Parathyroid adenoma (tissue), 2 donors: ENCODE data around the gene CNR2.

Source experiments
- H2AFZ ChIP-seq: fragments of 300-600 bp; sonication (generic); one replicate; pipeline ENCODE4 v1.7.0; 2017; ENCODE audit warnings: antibody characterized with exemption, mild to moderate bottlenecking
- H3K27ac ChIP-seq: fragments of 300-600 bp; sonication (generic); one replicate; pipeline ENCODE4 v1.7.0; 2017
- H3K27me3 ChIP-seq: fragments of 300-600 bp; sonication (generic); one replicate; pipeline ENCODE4 v1.7.0; 2017; ENCODE audit warnings: low read length; ENCODE audit not compliant: control insufficient read depth, insufficient read depth
- H3K36me3 ChIP-seq: fragments of 300-600 bp; sonication (generic); one replicate; pipeline ENCODE4 v1.7.0; 2017; ENCODE audit warnings: low read length; ENCODE audit not compliant: control insufficient read depth, insufficient read depth
- H3K4me1 ChIP-seq: fragments of 300-600 bp; sonication (generic); one replicate; pipeline ENCODE4 v1.7.0; 2017; ENCODE audit warnings: control low read depth
- H3K4me2 ChIP-seq: fragments of 300-600 bp; sonication (generic); one replicate; pipeline ENCODE4 v1.7.0; 2017; ENCODE audit warnings: low read length
- H3K4me3 ChIP-seq: fragments of 300-600 bp; sonication (generic); one replicate; pipeline ENCODE4 v1.7.0; 2017; ENCODE audit warnings: low read depth, low read length
- H3K79me2 ChIP-seq: fragments of 300-600 bp; sonication (generic); one replicate; pipeline ENCODE4 v1.7.0; 2017; ENCODE audit warnings: control low read depth
- H3K9ac ChIP-seq: fragments of 300-600 bp; sonication (generic); one replicate; pipeline ENCODE4 v1.7.0; 2017; ENCODE audit warnings: mild to moderate bottlenecking
- H3K9me3 ChIP-seq: fragments of 300-600 bp; sonication (generic); one replicate; pipeline ENCODE4 v1.7.0; 2017; ENCODE audit warnings: low read length; ENCODE audit not compliant: control insufficient read depth
- TF ChIP-seq, protein P1 (sequence below): fragments of 300-600 bp; sonication (generic); IDR thresholded peaks from one replicate; pipeline ENCODE4 v1.7.0; 2017; ENCODE audit warnings: antibody characterized with exemption, mild to moderate bottlenecking
- donor health status: primary hyperparathyroidism.

CNR2 gene

DNA sequence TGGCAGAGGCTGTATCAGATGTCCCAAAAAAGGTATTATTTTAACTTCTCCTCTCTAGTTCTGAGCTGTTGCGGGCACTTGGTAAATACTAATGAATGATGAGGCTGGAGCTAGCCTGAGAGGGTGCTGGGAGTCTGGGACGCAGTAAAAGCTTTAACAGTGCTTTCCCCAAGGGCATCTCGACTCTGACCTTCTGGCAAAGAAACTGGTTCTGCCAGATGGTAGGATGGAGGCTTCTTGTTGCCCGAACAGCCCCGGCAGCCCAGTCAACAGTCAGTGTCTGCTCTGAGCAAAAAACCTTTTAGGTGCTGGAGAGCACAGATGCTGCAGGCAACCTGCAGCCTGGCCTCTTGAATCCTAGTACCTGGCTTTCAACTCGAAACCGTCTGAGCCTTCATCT, 43.9 kb upstream of the CNR2 start:
- H3K27me3 ChIP-seq, result no peaks in the 10 kb centered on the region
- H3K36me3 ChIP-seq, result no peaks in the 10 kb centered on the region
- peak overlapping the region; percentile 98 for H3K27ac ChIP-seq
- TF ChIP-seq, protein P1, sequence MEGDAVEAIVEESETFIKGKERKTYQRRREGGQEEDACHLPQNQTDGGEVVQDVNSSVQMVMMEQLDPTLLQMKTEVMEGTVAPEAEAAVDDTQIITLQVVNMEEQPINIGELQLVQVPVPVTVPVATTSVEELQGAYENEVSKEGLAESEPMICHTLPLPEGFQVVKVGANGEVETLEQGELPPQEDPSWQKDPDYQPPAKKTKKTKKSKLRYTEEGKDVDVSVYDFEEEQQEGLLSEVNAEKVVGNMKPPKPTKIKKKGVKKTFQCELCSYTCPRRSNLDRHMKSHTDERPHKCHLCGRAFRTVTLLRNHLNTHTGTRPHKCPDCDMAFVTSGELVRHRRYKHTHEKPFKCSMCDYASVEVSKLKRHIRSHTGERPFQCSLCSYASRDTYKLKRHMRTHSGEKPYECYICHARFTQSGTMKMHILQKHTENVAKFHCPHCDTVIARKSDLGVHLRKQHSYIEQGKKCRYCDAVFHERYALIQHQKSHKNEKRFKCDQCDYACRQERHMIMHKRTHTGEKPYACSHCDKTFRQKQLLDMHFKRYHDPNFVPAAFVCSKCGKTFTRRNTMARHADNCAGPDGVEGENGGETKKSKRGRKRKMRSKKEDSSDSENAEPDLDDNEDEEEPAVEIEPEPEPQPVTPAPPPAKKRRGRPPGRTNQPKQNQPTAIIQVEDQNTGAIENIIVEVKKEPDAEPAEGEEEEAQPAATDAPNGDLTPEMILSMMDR, result no peak
- H3K4me1 ChIP-seq, result peaks cover 6% of the 10 kb centered on the region
- H3K9ac ChIP-seq, result no peak overlapping the region
- H3K4me3 ChIP-seq, result peak overlapping the region; percentile 0
- H3K4me2 ChIP-seq, result peak overlapping the region; percentile 48
- H3K9me3 ChIP-seq, result no peaks in the 10 kb centered on the region
- H3K79me2 ChIP-seq, result no peaks in the 10 kb centered on the region
- peak overlapping the region; percentile 28 for H2AFZ ChIP-seq

DNA sequence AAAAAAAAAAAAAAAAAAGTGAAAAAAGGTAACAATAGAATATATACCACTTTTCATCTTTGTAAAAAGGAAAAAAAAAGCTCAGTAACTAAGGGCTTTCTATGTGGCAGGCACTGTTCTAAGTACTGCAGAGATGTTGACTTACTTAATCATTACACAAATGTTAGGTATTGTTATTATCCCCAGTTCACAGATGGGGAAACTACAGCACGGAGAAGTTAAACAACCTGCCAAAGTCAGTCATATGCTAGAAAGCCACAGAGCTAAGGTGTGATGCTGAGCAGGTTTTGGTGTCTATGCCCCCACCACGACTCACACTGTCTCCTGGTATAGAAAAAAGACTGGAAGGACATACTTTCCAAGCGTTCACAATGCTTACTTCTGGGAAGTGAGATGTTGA, 39.9 kb upstream of the CNR2 start:
- no peak overlapping the region for H2AFZ ChIP-seq
- TF ChIP-seq, protein P1, result no peak

DNA sequence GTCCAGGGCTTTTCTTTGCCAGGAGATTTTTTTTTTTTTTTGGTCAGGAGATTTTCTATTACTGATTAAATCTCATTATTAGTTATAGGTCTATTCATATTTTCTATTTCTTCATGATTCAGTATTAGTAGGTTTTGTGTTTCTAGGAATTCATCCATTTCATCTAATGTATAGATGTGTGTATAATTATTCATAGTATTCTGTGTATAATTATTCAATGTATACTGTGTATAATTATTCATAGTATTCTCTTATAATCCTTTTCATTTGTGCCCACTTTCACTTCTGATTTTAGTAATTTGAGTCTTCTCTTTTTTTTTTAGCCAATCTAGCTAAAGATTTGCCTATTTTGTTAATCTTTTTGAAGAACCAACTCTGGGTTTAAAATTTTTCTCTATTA, 34.2 kb upstream of the CNR2 start:
- TF ChIP-seq, protein P1, result no peak
- Histone ChIP-seq H3K36me3 (no peaks in the 10 kb centered on the region), H3K27me3 (no peaks in the 10 kb centered on the region)

More for the DNA sequence above, 39.9 kb upstream of the CNR2 start:
- Histone ChIP-seq H3K4me1 (peaks cover 6% of the 10 kb centered on the region), H3K9ac (no peak overlapping the region), H3K79me2 (no peaks in the 10 kb centered on the region), H3K27me3 (no peaks in the 10 kb centered on the region), H3K9me3 (no peaks in the 10 kb centered on the region), H3K27ac (no peak overlapping the region), H3K4me2 (no peak overlapping the region), H3K4me3 (no peak overlapping the region), H3K36me3 (no peaks in the 10 kb centered on the region)

DNA sequence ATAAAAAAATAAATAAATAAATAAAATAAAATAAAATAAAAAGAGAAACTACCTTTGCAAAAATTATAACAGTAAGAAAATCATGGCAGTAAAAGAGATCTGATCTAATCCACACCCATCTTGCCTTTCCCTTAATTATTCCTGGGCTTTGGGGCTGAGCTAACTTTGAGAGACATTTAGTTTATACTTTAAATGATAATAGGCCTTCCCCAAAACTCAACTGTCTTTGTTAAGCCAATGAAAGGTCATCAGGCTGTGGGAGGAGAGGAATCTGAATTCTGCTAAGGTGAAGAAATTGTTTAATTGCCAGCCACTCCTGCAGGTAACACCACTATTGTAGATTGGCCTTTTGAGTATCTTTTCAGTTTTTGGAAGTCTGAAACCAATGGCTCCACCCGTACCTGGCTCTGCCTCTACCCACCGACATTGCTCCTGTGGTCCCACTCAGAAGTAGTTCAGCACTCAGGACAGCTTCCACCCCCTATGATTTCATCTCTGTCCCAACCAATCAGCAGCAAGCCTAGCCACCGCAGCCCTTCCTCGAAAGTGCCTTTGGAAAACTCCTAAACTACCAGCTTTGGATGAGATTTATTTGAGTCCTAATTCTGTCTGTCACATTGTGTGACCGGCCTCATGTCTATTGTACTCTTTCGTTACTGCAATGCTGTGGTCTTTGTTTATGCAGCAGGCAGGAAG, 23.5 kb upstream of the CNR2 start:
- Histone ChIP-seq H3K27ac (no peak overlapping the region), H3K36me3 (no peaks in the 10 kb centered on the region), H3K9me3 (no peaks in the 10 kb centered on the region), H3K4me1 (peaks cover under 1% of the 10 kb centered on the region), H2AFZ (no peak overlapping the region), H3K27me3 (no peaks in the 10 kb centered on the region), H3K4me2 (no peak overlapping the region), H3K9ac (no peak overlapping the region), H3K4me3 (no peak overlapping the region), H3K79me2 (no peaks in the 10 kb centered on the region)
- TF ChIP-seq, protein P1, result no peak

More for the DNA sequence above, 34.2 kb upstream of the CNR2 start:
- no peaks in the 10 kb centered on the region for H3K9me3 ChIP-seq
- H3K79me2 ChIP-seq, result no peaks in the 10 kb centered on the region
- no peaks in the 10 kb centered on the region for H3K4me1 ChIP-seq
- H3K27ac ChIP-seq, result no peak overlapping the region
- H3K4me2 ChIP-seq, result no peak overlapping the region
- H3K9ac ChIP-seq, result no peak overlapping the region
- no peak overlapping the region for H3K4me3 ChIP-seq
- H2AFZ ChIP-seq, result no peak overlapping the region

DNA sequence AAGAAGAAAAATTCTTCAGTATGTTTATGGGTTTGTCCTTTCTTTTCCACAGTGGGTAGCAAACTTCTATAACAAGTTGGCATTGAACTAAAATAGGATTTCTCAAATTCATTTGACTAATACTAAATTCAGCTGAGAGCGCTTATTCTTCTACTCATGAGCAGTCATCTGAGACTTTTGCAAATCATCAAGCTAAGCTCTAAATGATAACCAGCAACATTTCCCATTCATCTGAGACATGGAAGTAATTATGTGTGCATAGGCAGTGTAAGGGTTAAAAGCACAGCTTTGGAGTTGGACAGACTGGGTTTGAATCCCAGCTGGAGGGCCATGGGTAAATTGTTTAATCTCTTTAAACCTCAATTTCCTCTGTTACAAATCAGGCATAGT, 18.3 kb upstream of the CNR2 start:
- Histone ChIP-seq H3K9me3 (no peaks in the 10 kb centered on the region), H3K4me2 (peak overlapping the region; percentile 88), H3K4me1 (peaks cover 4% of the 10 kb centered on the region), H3K27ac (peak overlapping the region; percentile 72), H3K36me3 (no peaks in the 10 kb centered on the region), H2AFZ (peak overlapping the region; percentile 66), H3K79me2 (no peaks in the 10 kb centered on the region), H3K4me3 (peak overlapping the region; percentile 48), H3K27me3 (no peaks in the 10 kb centered on the region), H3K9ac (no peak overlapping the region)
- TF ChIP-seq, protein P1, result no peak
